Epithelial cell of prostate (primary cell): ENCODE data around the gene CRYGD.
"Not testable (repeated sequence)": the region's sequence is repeated elsewhere in the genome, so short reads cannot be mapped to it uniquely, and the experiment has no call there.

Experiments used
- DNase-seq: peaks from one replicate; pipeline ENCODE4 v3.0.0-alpha.2; 2011; ENCODE audit warnings: low read depth, low spot score
- H3K27ac ChIP-seq: fragments of 450-650 bp; 2 replicates; pipeline ENCODE4 v1.5.1; 2017; ENCODE audit warnings: mild to moderate bottlenecking

The CRYGD gene

GRCh38 chr2:208124013-208124715, at the start of gene CRYGD:
TSS of gene CRYGD (minus strand) at chr2:208124524. CDS start at chr2:208124473, 51 bp downstream.
- DNase-seq, H3K27ac ChIP-seq: not testable (repeated sequence)

GRCh38 chr2:208172125-208172524, 47.8 kb upstream of the CRYGD start:
- no peak overlapping the region for H3K27ac ChIP-seq

GRCh38 chr2:208164951-208165755, 40.8 kb upstream of the CRYGD start:
- no peak for DNase-seq
- no peak overlapping the region for H3K27ac ChIP-seq

More at GRCh38 chr2:208172125-208172524, 47.8 kb upstream of the CRYGD start:
- no peak for DNase-seq

- H3K27ac ChIP-seq = no peak within 1 kb of the TSS
- DNase-seq = no peak
Measured at GRCh38 chr2:208163489-208163888, 39.2 kb upstream of the CRYGD start, which contains the start of gene CRYGA. TSS of gene CRYGA (minus strand) at chr2:208163589. CDS start at chr2:208163556, 33 bp downstream.

GRCh38 chr2:208156439-208156838, 32.1 kb upstream of the CRYGD start:
- no peak overlapping the region for H3K27ac ChIP-seq
- DNase-seq = no peak

- H3K27ac ChIP-seq = no peak overlapping the region
- DNase-seq = no peak
Measured at GRCh38 chr2:208153156-208153555, 28.8 kb upstream of the CRYGD start.

- DNase-seq = no peak
Measured at GRCh38 chr2:208150956-208151355, 26.6 kb upstream of the CRYGD start.

GRCh38 chr2:208150094-208150493, 25.8 kb upstream of the CRYGD start:
- DNase-seq = no peak
- H3K27ac ChIP-seq = no peak overlapping the region

More at GRCh38 chr2:208150956-208151355, 26.6 kb upstream of the CRYGD start:
- H3K27ac ChIP-seq = no peak overlapping the region

- DNase-seq = no peak
- no peak overlapping the region for H3K27ac ChIP-seq
Measured at GRCh38 chr2:208148803-208149202, 24.5 kb upstream of the CRYGD start.

GRCh38 chr2:208147759-208148158, 23.4 kb upstream of the CRYGD start:
- H3K27ac ChIP-seq = no peak overlapping the region
- no peak for DNase-seq

GRCh38 chr2:208147008-208147407, 22.7 kb upstream of the CRYGD start:
- no peak overlapping the region for H3K27ac ChIP-seq
- DNase-seq = no peak

GRCh38 chr2:208146006-208146405, 21.7 kb upstream of the CRYGD start, which contains the start of gene CRYGB:
TSS of gene CRYGB (minus strand) at chr2:208146158. CDS start at chr2:208146120, 38 bp downstream.
- DNase-seq = no peak
- no peak within 1 kb of the TSS for H3K27ac ChIP-seq

GRCh38 chr2:208142925-208143799, 18.8 kb upstream of the CRYGD start:
- H3K27ac ChIP-seq = no peak overlapping the region
- DNase-seq = no peak

GRCh38 chr2:208142240-208142924, 18.1 kb upstream of the CRYGD start:
- H3K27ac ChIP-seq = no peak overlapping the region
- no peak for DNase-seq

GRCh38 chr2:208139447-208139846, 15.1 kb upstream of the CRYGD start:
- no peak for DNase-seq

GRCh38 chr2:208138334-208138733, 14.0 kb upstream of the CRYGD start:
- not testable (repeated sequence) for DNase-seq, H3K27ac ChIP-seq

More at GRCh38 chr2:208139447-208139846, 15.1 kb upstream of the CRYGD start:
- no peak overlapping the region for H3K27ac ChIP-seq

GRCh38 chr2:208136716-208137094, 12.4 kb upstream of the CRYGD start:
- no peak overlapping the region for H3K27ac ChIP-seq
- no peak for DNase-seq

GRCh38 chr2:208135794-208136715, 11.7 kb upstream of the CRYGD start:
- DNase-seq = no peak

More at GRCh38 chr2:208135794-208136715, 11.7 kb upstream of the CRYGD start:
- H3K27ac ChIP-seq = no peak overlapping the region
